Measurements from ENCODE around the gene ACSL3. TPM values are rescaled to one million over a fixed set of nuclear protein-coding genes. Genes with fewer than 3 reads are reported as not detected.

Gene ACSL3
- total RNA-seq, 1 donor from 2014 or later, result 91.5 TPM

- no peaks in the 10 kb centered on the region for H3K4me1 ChIP-seq
- no peak overlapping the region for H3K27ac ChIP-seq
- H3K9me3 ChIP-seq, result no peaks in the 10 kb centered on the region
- TF ChIP-seq CTCF (IDR thresholded peaks at IDR 0.05), result no peak
- H3K36me3 ChIP-seq, result no peaks in the 10 kb centered on the region
- no peak for ATAC-seq
- H3K27me3 ChIP-seq, result no peaks in the 10 kb centered on the region
- intact Hi-C loops (cut with DNase I), result no loop called here
- no peak overlapping the region for H3K4me3 ChIP-seq
- no peak for DNase-seq
These were observed 107.8 kb downstream of the ACSL3 start for GRCh38 chr2:222968550-222969155.

GRCh38 chr2:222969491-222969890, 108.7 kb downstream of the ACSL3 start:
- TF ChIP-seq CTCF (IDR thresholded peaks at IDR 0.05), result no peak
- intact Hi-C loops (cut with DNase I), result no loop called here
- Histone ChIP-seq H3K27me3 (no peaks in the 10 kb centered on the region), H3K9me3 (no peaks in the 10 kb centered on the region), H3K4me1 (no peaks in the 10 kb centered on the region), H3K4me3 (no peak overlapping the region), H3K36me3 (no peaks in the 10 kb centered on the region), H3K27ac (no peak overlapping the region)
- DNase-seq, result no peak
- ATAC-seq, result no peak

- intact Hi-C loops (cut with DNase I), result no loop called here
These were observed 111.6 kb downstream of the ACSL3 start for GRCh38 chr2:222972420-222972819.

GRCh38 chr2:222973237-222973636, 112.4 kb downstream of the ACSL3 start:
- TF ChIP-seq CTCF (IDR thresholded peaks at IDR 0.05), result no peak
- Histone ChIP-seq H3K27ac (no peak overlapping the region), H3K36me3 (no peaks in the 10 kb centered on the region), H3K27me3 (no peaks in the 10 kb centered on the region), H3K4me1 (no peaks in the 10 kb centered on the region), H3K4me3 (no peak overlapping the region), H3K9me3 (no peaks in the 10 kb centered on the region)
- DNase-seq (no peak), ATAC-seq (no peak)
- intact Hi-C loops (cut with DNase I), result no loop called here

More at GRCh38 chr2:222972420-222972819, 111.6 kb downstream of the ACSL3 start:
- no peaks in the 10 kb centered on the region for H3K4me1 ChIP-seq
- no peaks in the 10 kb centered on the region for H3K27me3 ChIP-seq
- ATAC-seq, result no peak
- DNase-seq, result no peak
- TF ChIP-seq CTCF (IDR thresholded peaks at IDR 0.05), result no peak
- H3K4me3 ChIP-seq, result no peak overlapping the region
- no peaks in the 10 kb centered on the region for H3K36me3 ChIP-seq
- H3K9me3 ChIP-seq, result no peaks in the 10 kb centered on the region
- no peak overlapping the region for H3K27ac ChIP-seq

GRCh38 chr2:222973733-222974132, 112.9 kb downstream of the ACSL3 start:
- no peak for DNase-seq
- TF ChIP-seq CTCF (IDR thresholded peaks at IDR 0.05), result no peak
- Histone ChIP-seq H3K36me3 (no peaks in the 10 kb centered on the region), H3K9me3 (no peaks in the 10 kb centered on the region), H3K4me1 (no peaks in the 10 kb centered on the region), H3K27me3 (no peaks in the 10 kb centered on the region), H3K4me3 (no peak overlapping the region), H3K27ac (no peak overlapping the region)
- intact Hi-C loops (cut with DNase I), result no loop called here
- no peak for ATAC-seq

All from upper lobe of right lung (tissue), 1 donor.